ENCODE measurements around the gene ANKRD13D.

GRCh38 chr11:67301313-67301921 lies 12.3 kb downstream of the ANKRD13D start:
- TF ChIP-seq CTCF (IDR thresholded peaks at IDR 0.05; ENCODE audit: insufficient read depth, low read depth, low read length): no peak
- TF ChIP-seq EZH2 (IDR thresholded peaks at IDR 0.05; ENCODE audit: insufficient read depth, low read length): no peak

Data from astrocyte (in vitro differentiated cells and primary cell).